AG04450 (cell line): ENCODE measurements around the gene ABCB6. TPM values are rescaled to one million over a fixed set of nuclear protein-coding genes. Genes with fewer than 3 reads are reported as not detected.

Experiments used
- CTCF ChIA-PET: fragments of 300-600, 350-600 bp; formaldehyde crosslinking; extraction: SDS; loops from one replicate; lab custom pipeline; 2022; ENCODE audit warnings: antibody characterized with exemption, inconsistent platforms; lab: Charles Lee
- POLR2A ChIA-PET: fragments of 350-600 bp; formaldehyde crosslinking; extraction: SDS; loops from one replicate; lab custom pipeline; 2021; ENCODE audit warnings: antibody characterized with exemption, inconsistent platforms; lab: Yijun Ruan, JAX
- DNase-seq: peaks from one replicate; pipeline ENCODE4 v3.0.0-alpha.2; 2011; ENCODE audit warnings: low read depth, low spot score
- H3K27ac ChIP-seq: one replicate; pipeline ENCODE4 v1.5.1; 2012; ENCODE audit warnings: low read depth, low read length, control low read depth
- H3K27me3 ChIP-seq: one replicate; pipeline ENCODE4 v1.6.0; 2012; ENCODE audit warnings: low read length; ENCODE audit not compliant: control insufficient read depth, insufficient read depth
- H3K4me3 ChIP-seq: 2 replicates; pipeline ENCODE4 v1.5.1; 2011; ENCODE audit warnings: mild to moderate bottlenecking, low read depth, low read length, control low read depth
- H3K9me3 ChIP-seq: 2 replicates; pipeline ENCODE4 v1.5.1; 2012; ENCODE audit warnings: low read length; ENCODE audit not compliant: control insufficient read depth, insufficient read depth
- polyA plus RNA-seq: library from polyadenylated mRNA; depleted of rRNA; stranded (reverse); fragments of >200 nt; gene quantifications from 2 replicates; pipeline ENCODE4 v1.2.3, GENCODE V29; 2011
- TF ChIP-seq, protein P1 (sequence below): IDR thresholded peaks from 2 replicates; pipeline ENCODE4 v1.5.1; 2011; ENCODE audit warnings: low read depth, low read length, control low read depth, inconsistent platforms

Gene ABCB6
- polyA plus RNA-seq, 1 experiment = 22.2 TPM

DNA sequence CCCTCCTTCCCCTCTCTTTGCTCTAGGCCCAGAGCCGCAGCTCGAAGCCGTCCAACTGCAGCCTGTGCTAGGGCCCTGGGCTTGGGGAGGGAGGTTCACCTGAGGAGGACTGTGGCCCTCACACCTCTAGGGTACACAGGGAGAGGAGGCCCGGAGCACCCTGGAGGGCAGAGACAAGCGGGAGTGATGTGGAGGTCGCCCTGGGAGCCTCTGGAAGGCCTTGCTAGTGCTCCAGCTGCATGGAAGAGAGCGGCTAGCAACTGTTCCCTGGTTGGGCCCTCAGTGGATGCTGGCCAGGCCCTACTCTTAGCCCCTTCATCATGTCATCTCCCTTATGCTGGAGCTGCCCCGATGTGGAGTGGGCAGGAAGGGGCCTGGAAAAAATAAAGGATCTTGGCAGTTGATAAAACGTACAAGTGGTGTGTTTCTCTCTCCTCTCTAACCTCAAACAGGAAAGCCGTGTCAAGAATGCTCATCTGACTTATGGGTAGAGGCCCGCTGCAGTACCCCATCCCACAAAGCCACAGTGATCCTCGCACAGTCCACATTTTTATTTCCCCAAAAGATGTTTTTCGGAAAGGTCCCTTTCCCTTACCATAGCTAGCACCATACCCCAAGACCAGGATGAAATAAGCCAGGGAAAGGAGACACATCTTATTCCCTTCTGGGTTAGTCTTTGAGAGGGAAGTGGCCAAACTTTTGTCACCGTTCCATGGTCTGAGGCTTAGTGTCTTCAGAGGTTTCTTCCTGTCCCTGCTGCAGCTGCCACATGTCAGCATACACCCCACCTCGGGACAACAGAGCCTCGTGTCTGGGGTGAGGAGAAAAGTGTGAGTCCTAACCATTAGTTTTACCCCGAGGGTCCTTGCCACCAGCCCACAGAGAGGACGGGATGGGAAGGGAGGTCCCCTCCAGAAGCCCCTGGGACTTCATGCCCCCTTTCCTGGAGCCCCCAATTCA lies 9.2 kb downstream of the ABCB6 start:
- H3K4me3 ChIP-seq = no peak overlapping the region
- DNase-seq = no peak
- H3K27me3 ChIP-seq = no peaks in the 10 kb centered on the region
- ChIA-PET POLR2A (interaction anchor here (0.6 to 3.6 kb wide), 2 partner anchors 9 to 156 kb away, joined by 4 to 37 read pairs; partner anchors contain the start of gene ABCB6), CTCF (interaction anchor here (1.0 to 2.6 kb wide), 3 partner anchors 50 to 300 kb away, joined by 3 to 9 read pairs (median 6); partner anchors contain the start of gene NHEJ1)
- TF ChIP-seq, protein P1, sequence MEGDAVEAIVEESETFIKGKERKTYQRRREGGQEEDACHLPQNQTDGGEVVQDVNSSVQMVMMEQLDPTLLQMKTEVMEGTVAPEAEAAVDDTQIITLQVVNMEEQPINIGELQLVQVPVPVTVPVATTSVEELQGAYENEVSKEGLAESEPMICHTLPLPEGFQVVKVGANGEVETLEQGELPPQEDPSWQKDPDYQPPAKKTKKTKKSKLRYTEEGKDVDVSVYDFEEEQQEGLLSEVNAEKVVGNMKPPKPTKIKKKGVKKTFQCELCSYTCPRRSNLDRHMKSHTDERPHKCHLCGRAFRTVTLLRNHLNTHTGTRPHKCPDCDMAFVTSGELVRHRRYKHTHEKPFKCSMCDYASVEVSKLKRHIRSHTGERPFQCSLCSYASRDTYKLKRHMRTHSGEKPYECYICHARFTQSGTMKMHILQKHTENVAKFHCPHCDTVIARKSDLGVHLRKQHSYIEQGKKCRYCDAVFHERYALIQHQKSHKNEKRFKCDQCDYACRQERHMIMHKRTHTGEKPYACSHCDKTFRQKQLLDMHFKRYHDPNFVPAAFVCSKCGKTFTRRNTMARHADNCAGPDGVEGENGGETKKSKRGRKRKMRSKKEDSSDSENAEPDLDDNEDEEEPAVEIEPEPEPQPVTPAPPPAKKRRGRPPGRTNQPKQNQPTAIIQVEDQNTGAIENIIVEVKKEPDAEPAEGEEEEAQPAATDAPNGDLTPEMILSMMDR = no peak
- H3K9me3 ChIP-seq = no peaks in the 10 kb centered on the region; the same call in none of the 2 replicates
- no peak overlapping the region for H3K27ac ChIP-seq

DNA sequence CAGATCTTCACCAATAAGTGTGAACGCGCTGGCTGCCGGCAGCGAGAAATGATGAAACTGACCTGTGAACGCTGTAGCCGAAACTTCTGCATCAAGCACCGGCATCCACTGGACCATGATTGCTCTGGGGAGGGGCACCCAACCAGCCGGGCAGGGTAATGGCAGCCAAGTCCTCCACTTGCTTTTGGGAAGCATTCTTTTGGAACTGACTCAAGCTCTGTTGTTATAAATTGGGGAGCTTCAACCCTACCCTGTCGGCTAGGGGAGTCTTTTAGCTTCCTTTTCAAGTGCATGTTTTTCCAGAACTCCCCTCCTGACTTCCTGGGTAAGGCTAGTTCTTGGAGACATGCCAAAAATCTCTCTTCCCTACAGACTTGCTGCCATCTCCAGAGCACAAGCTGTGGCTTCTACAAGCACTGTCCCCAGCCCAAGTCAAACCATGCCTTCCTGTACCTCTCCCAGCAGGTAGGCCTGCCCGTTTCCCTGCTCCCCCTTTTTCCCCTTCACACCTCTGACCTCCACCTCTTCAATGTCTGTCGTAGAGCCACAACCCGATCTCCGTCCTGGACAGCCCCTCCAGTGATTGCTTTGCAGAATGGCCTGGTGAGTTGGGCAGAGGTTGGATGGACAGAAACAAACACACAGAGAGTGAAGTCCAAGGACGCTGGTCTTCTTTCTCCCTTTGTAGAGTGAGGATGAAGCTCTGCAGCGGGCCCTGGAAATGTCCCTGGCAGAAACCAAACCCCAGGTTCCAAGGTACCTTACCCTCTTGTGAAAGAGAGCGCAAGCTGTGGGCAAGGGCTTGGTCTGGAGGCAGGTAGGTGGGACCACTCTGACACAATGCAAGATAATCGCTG lies 10.6 kb downstream of the ABCB6 start:
- TF ChIP-seq, protein P1 = no peak
- ChIA-PET CTCF (interaction anchor here (0.8 to 2.6 kb wide), 3 partner anchors 37 to 87 kb away, joined by 4 to 9 read pairs (median 6); partner anchors contain the start of gene NHEJ1), POLR2A (interaction anchor here (0.5 to 3.6 kb wide), 6 partner anchors 10 to 181 kb away, joined by 3 to 37 read pairs (median 3); partner anchors contain the start of genes ABCB6, ANKZF1 and ATG9A)
- H3K27me3 ChIP-seq = no peaks in the 10 kb centered on the region
- H3K4me3 ChIP-seq = peak overlapping the region; percentile 83
- no peak for DNase-seq
- no peaks in the 10 kb centered on the region; the same call in none of the 2 replicates for H3K9me3 ChIP-seq
- H3K27ac ChIP-seq = peak overlapping the region; percentile 39

DNA sequence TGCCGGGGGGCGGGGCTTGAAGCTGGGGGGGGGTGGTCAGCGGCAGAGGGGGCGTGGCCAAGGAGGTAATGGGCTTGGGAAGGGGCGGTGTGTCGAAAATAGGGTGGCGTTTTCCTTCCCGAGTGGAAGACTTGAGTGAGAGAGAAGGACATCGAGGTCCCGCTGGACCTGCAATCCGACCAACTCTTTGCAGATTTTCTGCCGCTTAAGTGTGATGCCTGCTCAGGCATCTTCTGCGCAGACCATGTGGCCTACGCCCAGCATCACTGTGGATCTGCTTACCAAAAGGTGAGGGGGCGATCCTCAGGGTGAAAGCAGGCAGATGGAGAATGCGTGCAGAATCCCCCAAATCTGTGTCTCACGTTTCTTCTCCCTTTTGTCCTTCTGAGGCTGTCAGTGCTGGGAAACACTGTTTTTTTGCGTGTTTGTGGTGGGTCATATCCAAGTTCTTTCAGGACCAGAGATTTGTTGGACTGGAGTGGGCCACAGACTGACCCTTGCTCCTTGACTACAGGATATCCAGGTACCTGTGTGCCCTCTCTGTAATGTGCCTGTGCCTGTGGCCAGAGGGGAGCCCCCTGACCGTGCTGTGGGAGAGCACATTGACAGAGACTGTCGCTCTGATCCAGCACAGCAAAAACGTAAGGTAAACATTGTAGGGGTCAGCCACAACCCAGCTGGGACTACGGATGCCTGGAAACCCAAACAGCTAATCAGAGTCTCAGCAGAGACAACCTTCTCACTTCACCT lies 11.4 kb downstream of the ABCB6 start:
- no peak for DNase-seq
- Histone ChIP-seq H3K27me3 (no peaks in the 10 kb centered on the region), H3K9me3 (no peaks in the 10 kb centered on the region; the same call in none of the 2 replicates), H3K4me3 (peak overlapping the region; percentile 83), H3K27ac (peak overlapping the region; percentile 78)
- TF ChIP-seq, protein P1 = no peak
- CTCF ChIA-PET = interaction anchor here (1.8 to 2.6 kb wide), 3 partner anchors 48 to 88 kb away, joined by 5 to 9 read pairs (median 6); partner anchors contain the start of gene NHEJ1
- POLR2A ChIA-PET = interaction anchor here (0.5 to 3.6 kb wide), 11 partner anchors 8 to 181 kb away, joined by 3 to 37 read pairs (median 3); partner anchors contain the start of genes ABCB6, ANKZF1, ATG9A and CNPPD1

DNA sequence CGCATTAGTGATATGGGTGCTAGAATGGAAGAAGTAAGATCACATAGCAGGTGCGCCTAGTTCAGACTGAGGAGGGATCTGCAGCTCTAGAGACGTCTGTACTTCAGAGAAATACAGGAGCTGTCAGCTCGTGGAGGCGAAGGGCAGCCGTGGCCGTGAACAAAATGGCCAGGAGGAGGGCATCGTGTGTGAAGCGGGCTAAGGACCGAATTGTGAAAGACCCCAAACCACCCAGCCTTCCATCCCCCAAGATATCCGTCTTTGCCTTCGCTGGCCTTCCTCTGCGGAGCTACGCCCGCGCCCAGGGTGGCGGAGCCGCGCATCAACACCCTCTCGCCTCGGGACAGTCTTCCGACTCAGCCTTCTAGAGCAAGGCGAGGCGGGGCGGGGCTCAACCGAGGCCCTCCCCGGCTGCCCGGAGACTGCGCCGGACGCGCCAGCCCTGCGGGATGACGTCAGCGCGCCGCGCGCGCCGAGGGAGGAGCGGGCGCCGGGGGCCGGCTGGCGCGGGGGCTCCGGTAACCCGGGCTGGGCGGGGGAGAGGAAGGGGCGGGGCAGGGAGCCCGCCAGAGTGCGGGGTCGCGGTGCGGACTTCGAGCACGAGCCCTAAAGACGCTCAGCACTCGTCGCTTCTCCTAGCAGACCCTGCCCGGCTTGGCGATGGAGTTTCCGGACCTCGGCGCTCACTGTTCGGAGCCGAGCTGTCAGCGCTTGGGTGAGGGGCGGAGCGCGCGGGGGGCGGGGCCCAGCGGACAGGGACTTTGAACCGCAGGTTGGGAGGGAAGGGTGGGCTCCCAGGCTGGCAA lies 12.2 kb downstream of the ABCB6 start, which contains the start of gene ZFAND2B:
Gene ZFAND2B, plus strand, starts transcription at position 455 of the 806 bp plus-strand sequence. Its CDS starts 206 bp downstream, at position 661.
- ChIA-PET POLR2A (interaction anchor here (0.6 to 3.6 kb wide), 10 partner anchors 9 to 182 kb away, joined by 3 to 37 read pairs (median 4); partner anchors contain the start of genes ABCB6, CNPPD1, GLB1L and STK16), CTCF (interaction anchor here (0.6 to 2.6 kb wide), 8 partner anchors 30 to 308 kb away, joined by 3 to 9 read pairs (median 3); partner anchors contain the start of gene CNPPD1)
- Histone ChIP-seq H3K27me3 (no peaks in the 10 kb centered on the region), H3K9me3 (peaks cover under 1% of the 10 kb centered on the region), H3K27ac (peak within 1 kb of the TSS; percentile 78), H3K4me3 (peak within 1 kb of the TSS; percentile 83)
- TF ChIP-seq, protein P1 = no peak; the same call in 1 of the 2 replicates
- DNase-seq = peak; percentile 69
